H9 (cell line): Measurements from ENCODE around the gene KIF6. TPM values are rescaled to one million over a fixed set of nuclear protein-coding genes. Genes with fewer than 3 reads are reported as not detected.
"Not testable (repeated sequence)": the region's sequence is repeated elsewhere in the genome, so short reads cannot be mapped to it uniquely, and the experiment has no call there.

Experiments used
- DNase-seq: peaks from one replicate; pipeline ENCODE4 v3.0.0-alpha.2; 2017
- H2AFZ ChIP-seq: one replicate; pipeline ENCODE4 v1.6.1; 2013; ENCODE audit warnings: mild to moderate bottlenecking, low read length, control low read depth, moderate library complexity
- H2AK5ac ChIP-seq: 2 replicates; pipeline ENCODE4 v1.6.1; 2013; ENCODE audit warnings: low read length, control low read depth, mixed read lengths; ENCODE audit not compliant: insufficient read length
- H2BK120ac ChIP-seq: one replicate; pipeline ENCODE4 v1.6.1; 2013; ENCODE audit warnings: low read depth, mild to moderate bottlenecking, low read length, control low read depth, inconsistent platforms; ENCODE audit not compliant: poor library complexity, severe bottlenecking
- H2BK12ac ChIP-seq: 2 replicates; pipeline ENCODE4 v1.6.1; 2013; ENCODE audit warnings: low read length, control low read depth, mixed read lengths, low read depth; ENCODE audit not compliant: insufficient read length
- H2BK15ac ChIP-seq: 2 replicates; pipeline ENCODE4 v1.6.1; 2013; ENCODE audit warnings: low read depth, low read length, control low read depth
- H2BK20ac ChIP-seq: one replicate; pipeline ENCODE4 v1.6.1; 2013; ENCODE audit warnings: low read depth, mild to moderate bottlenecking, low read length, control low read depth, inconsistent platforms; ENCODE audit not compliant: poor library complexity, severe bottlenecking
- H2BK5ac ChIP-seq: 2 replicates; pipeline ENCODE4 v1.6.1; 2013; ENCODE audit warnings: low read length, control low read depth, mixed read lengths; ENCODE audit not compliant: insufficient read length
- H3K14ac ChIP-seq: 2 replicates; pipeline ENCODE4 v1.6.1; 2013; ENCODE audit warnings: low read length, control low read depth; ENCODE audit not compliant: insufficient read depth
- H3K18ac ChIP-seq: 2 replicates; pipeline ENCODE4 v1.6.1; 2013; ENCODE audit warnings: low read depth, mild to moderate bottlenecking, mixed read lengths, low read length, control low read depth; ENCODE audit not compliant: insufficient read length
- H3K23ac ChIP-seq: 2 replicates; pipeline ENCODE4 v1.6.1; 2013; ENCODE audit warnings: low read length, control low read depth, mixed read lengths, low read depth; ENCODE audit not compliant: insufficient read length
- H3K23me2 ChIP-seq: 2 replicates; pipeline ENCODE4 v1.6.1; 2013; ENCODE audit warnings: low read depth, mild to moderate bottlenecking, mixed read lengths, low read length, control low read depth; ENCODE audit not compliant: insufficient read length, poor library complexity, severe bottlenecking
- H3K27ac ChIP-seq: 2 replicates; pipeline ENCODE4 v1.5.1; 2013; ENCODE audit warnings: low read length, control low read depth, mixed read lengths, low read depth; ENCODE audit not compliant: insufficient read length
- H3K27me3 ChIP-seq: 2 replicates; pipeline ENCODE4 v1.6.1; 2013; ENCODE audit warnings: low read length, control low read depth, inconsistent platforms; ENCODE audit not compliant: insufficient read depth
- H3K4ac ChIP-seq: 2 replicates; pipeline ENCODE4 v1.6.1; 2013; ENCODE audit warnings: low read depth, mild to moderate bottlenecking, control low read depth, inconsistent platforms, low read length, moderate library complexity
- H3K4me1 ChIP-seq: 2 replicates; pipeline ENCODE4 v1.6.1; 2013; ENCODE audit warnings: low read length, control low read depth, inconsistent platforms; ENCODE audit not compliant: insufficient read depth
- H3K4me2 ChIP-seq: 2 replicates; pipeline ENCODE4 v1.6.1; 2013; ENCODE audit warnings: low read length, control low read depth, mixed read lengths; ENCODE audit not compliant: insufficient read length, insufficient read depth
- H3K56ac ChIP-seq: 2 replicates; pipeline ENCODE4 v1.6.1; 2013; ENCODE audit warnings: low read depth, mild to moderate bottlenecking, mixed read lengths, low read length, control low read depth; ENCODE audit not compliant: insufficient read length
- H3K79me1 ChIP-seq: 2 replicates; pipeline ENCODE4 v1.6.1; 2013; ENCODE audit warnings: low read depth, mild to moderate bottlenecking, moderate library complexity, low read length, control low read depth, inconsistent platforms; ENCODE audit not compliant: insufficient read depth, poor library complexity, severe bottlenecking
- H3K79me2 ChIP-seq: 2 replicates; pipeline ENCODE4 v1.6.1; 2013; ENCODE audit warnings: low read length, control low read depth, inconsistent platforms; ENCODE audit not compliant: insufficient read depth
- H3K9ac ChIP-seq: 2 replicates; pipeline ENCODE4 v1.6.1; 2013; ENCODE audit warnings: low read length, control low read depth, mixed read lengths; ENCODE audit not compliant: insufficient read length; ENCODE audit errors: extremely low read depth
- H3K9me3 ChIP-seq: one replicate; pipeline ENCODE4 v1.6.1; 2013; ENCODE audit warnings: low read depth, low read length, inconsistent platforms; ENCODE audit not compliant: control insufficient read depth
- H3T11ph ChIP-seq: one replicate; pipeline ENCODE4 v1.6.1; 2013; ENCODE audit warnings: mild to moderate bottlenecking, low read length, control low read depth, inconsistent platforms
- H4K20me1 ChIP-seq: one replicate; pipeline ENCODE4 v1.6.1; 2013; ENCODE audit not compliant: control insufficient read depth, insufficient read length, insufficient read depth
- H4K5ac ChIP-seq: 2 replicates; pipeline ENCODE4 v1.6.1; 2013; ENCODE audit warnings: low read depth, mild to moderate bottlenecking, mixed read lengths, low read length, control low read depth; ENCODE audit not compliant: insufficient read length
- H4K8ac ChIP-seq: replicated peaks from 2 replicates; pipeline ENCODE4 v1.6.1; 2013; ENCODE audit warnings: low read length, control low read depth, mixed read lengths, low read depth; ENCODE audit not compliant: insufficient read length
- H4K91ac ChIP-seq: 2 replicates; pipeline ENCODE4 v1.6.1; 2013; ENCODE audit warnings: low read depth, mild to moderate bottlenecking, moderate library complexity, mixed read lengths, low read length, control low read depth; ENCODE audit not compliant: insufficient read length
- H3K27ac Mint-ChIP-seq, 3 experiments: 2 replicates in 2 of 3; 3 replicates in 1 of 3; pipeline ENCODE4 v1.8.0; 2020 to 2021; ENCODE audit warnings: mixed read lengths in 3 of 3, mild to moderate bottlenecking in 1 of 3, moderate library complexity in 1 of 3
- H3K27me3 Mint-ChIP-seq: 2 replicates; pipeline ENCODE4 v1.8.0; 2021; ENCODE audit warnings: low read depth, mild to moderate bottlenecking, moderate library complexity, mixed read lengths
- H3K36me3 Mint-ChIP-seq, 3 experiments: 2 replicates in 2 of 3; 3 replicates in 1 of 3; pipeline ENCODE4 v1.8.0; 2020 to 2021; ENCODE audit warnings: low read depth in 3 of 3, mixed read lengths in 3 of 3; ENCODE audit not compliant: insufficient read depth in 1 of 3
- H3K4me1 Mint-ChIP-seq, 2 experiments: 2 replicates each; pipeline ENCODE4 v1.8.0; 2020; ENCODE audit warnings: mixed read lengths in 2 of 2
- H3K4me3 Mint-ChIP-seq, 2 experiments: 2 replicates in 1 of 2; 3 replicates in 1 of 2; pipeline ENCODE4 v1.8.0; 2020 to 2021; ENCODE audit warnings: mild to moderate bottlenecking in 2 of 2, mixed read lengths in 2 of 2, moderate library complexity in 1 of 2
- H3K9me3 Mint-ChIP-seq, 2 experiments: 2 replicates in 1 of 2; 3 replicates in 1 of 2; pipeline ENCODE4 v1.8.0; 2020; ENCODE audit warnings: mild to moderate bottlenecking in 2 of 2, mixed read lengths in 2 of 2, moderate library complexity in 1 of 2
- CTCF ChIP-seq: fragments of 200-600 bp; sonication (generic); conservative IDR thresholded peaks from 3 replicates; pipeline ENCODE4 v1.8.0; 2021; ENCODE audit warnings: antibody characterized with exemption, mild to moderate bottlenecking
- WGBS: extraction: QIAGEN DNeasy Blood & Tissue Kit; methylation state at CpG from one replicate; pipeline ENCODE4 v1.1.7; 2013; ENCODE audit warnings: missing lambda C conversion rate, low lambda C conversion rate, mixed read lengths; ENCODE audit not compliant: insufficient read length; ENCODE audit errors: extremely low coverage; 5-methylcytosine and 5-hydroxymethylcytosine counted together
- total RNA-seq: library from RNA; stranded (reverse); gene quantifications from 2 replicates; pipeline ENCODE4 v1.2.1, GENCODE V29; 2021

The KIF6 gene
- total RNA-seq, 1 experiment from 2014 or later: 0.63 TPM

GRCh38 chr6:39287601-39288000 lies 437.6 kb downstream of the KIF6 start:
- H3K79me1 ChIP-seq: no peaks in the 10 kb centered on the region
- no peak overlapping the region for H3K4me2 ChIP-seq
- TF ChIP-seq CTCF: no peak
- DNase-seq: no peak
- no CpG with 5 or more reads among the region's 3 CpGs for WGBS
- H3K18ac ChIP-seq: no peak overlapping the region
- H4K91ac ChIP-seq: no peak overlapping the region
- no peak overlapping the region for H4K5ac ChIP-seq
- H3K4me1 ChIP-seq: peaks cover 10% of the 10 kb centered on the region
- H2BK5ac ChIP-seq: no peak overlapping the region
- H3K56ac ChIP-seq: no peak overlapping the region
- Mint-ChIP-seq H3K9me3 (no peaks in the 10 kb centered on the region; a peak in 2 of 5 replicates), H3K36me3 (no peaks in the 10 kb centered on the region; a peak in 1 of 7 replicates), H3K4me3 (no peak overlapping the region), H3K27ac (no peak overlapping the region), H3K4me1 (peaks cover 41 to 45% of the 10 kb centered on the region in 2 experiments), H3K27me3 (peaks cover 13% of the 10 kb centered on the region)
- no peak overlapping the region for H2AK5ac ChIP-seq
- no peak overlapping the region for H3K23ac ChIP-seq
- H3K79me2 ChIP-seq: no peaks in the 10 kb centered on the region
- H3K14ac ChIP-seq: no peak overlapping the region
- no peaks in the 10 kb centered on the region for H3K23me2 ChIP-seq
- no peak overlapping the region for H3K27ac ChIP-seq
- no peak overlapping the region for H2BK12ac ChIP-seq
- no peak overlapping the region for H3T11ph ChIP-seq
- H2BK15ac ChIP-seq: no peak overlapping the region
- H2BK20ac ChIP-seq: no peak overlapping the region
- no peak overlapping the region for H2BK120ac ChIP-seq
- H3K4ac ChIP-seq: no peak overlapping the region
- H3K9ac ChIP-seq: no peak overlapping the region
- H3K9me3 ChIP-seq: no peaks in the 10 kb centered on the region
- no peak overlapping the region for H4K8ac ChIP-seq
- no peak overlapping the region for H2AFZ ChIP-seq
- no peaks in the 10 kb centered on the region; the same call in 1 of the 2 replicates for H3K27me3 ChIP-seq
- H4K20me1 ChIP-seq: no peaks in the 10 kb centered on the region

- H3K4me2 ChIP-seq, H4K91ac ChIP-seq, H3K79me1 ChIP-seq, H3K27me3 ChIP-seq, H4K8ac ChIP-seq, H3K4ac ChIP-seq, H3K9ac ChIP-seq, H3K9me3 ChIP-seq, H3T11ph ChIP-seq, H3K18ac ChIP-seq, H3K23ac ChIP-seq, H2BK5ac ChIP-seq, H3K27ac ChIP-seq, H2AK5ac ChIP-seq, H2BK12ac ChIP-seq, H2BK20ac ChIP-seq, H3K27ac Mint-ChIP-seq, H3K14ac ChIP-seq, H3K9me3 Mint-ChIP-seq, H3K4me3 Mint-ChIP-seq, H2BK120ac ChIP-seq, DNase-seq, H3K56ac ChIP-seq, H3K4me1 ChIP-seq, H3K27me3 Mint-ChIP-seq, H3K79me2 ChIP-seq, H4K20me1 ChIP-seq, H3K36me3 Mint-ChIP-seq, H2AFZ ChIP-seq, H3K23me2 ChIP-seq, H2BK15ac ChIP-seq, H4K5ac ChIP-seq: not testable (repeated sequence)
- peaks cover 35 to 44% of the 10 kb centered on the region in 2 experiments for H3K4me1 Mint-ChIP-seq
- no CpG with 5 or more reads among the region's 10 CpGs for WGBS
Measured at GRCh38 chr6:39286596-39286995, 438.6 kb downstream of the KIF6 start.
